ENCODE results near the gene HOXA6.
A peak's percentile ranks its signal among the peaks of the same experiment; 100 is the strongest.

The HOXA6 gene

DNA sequence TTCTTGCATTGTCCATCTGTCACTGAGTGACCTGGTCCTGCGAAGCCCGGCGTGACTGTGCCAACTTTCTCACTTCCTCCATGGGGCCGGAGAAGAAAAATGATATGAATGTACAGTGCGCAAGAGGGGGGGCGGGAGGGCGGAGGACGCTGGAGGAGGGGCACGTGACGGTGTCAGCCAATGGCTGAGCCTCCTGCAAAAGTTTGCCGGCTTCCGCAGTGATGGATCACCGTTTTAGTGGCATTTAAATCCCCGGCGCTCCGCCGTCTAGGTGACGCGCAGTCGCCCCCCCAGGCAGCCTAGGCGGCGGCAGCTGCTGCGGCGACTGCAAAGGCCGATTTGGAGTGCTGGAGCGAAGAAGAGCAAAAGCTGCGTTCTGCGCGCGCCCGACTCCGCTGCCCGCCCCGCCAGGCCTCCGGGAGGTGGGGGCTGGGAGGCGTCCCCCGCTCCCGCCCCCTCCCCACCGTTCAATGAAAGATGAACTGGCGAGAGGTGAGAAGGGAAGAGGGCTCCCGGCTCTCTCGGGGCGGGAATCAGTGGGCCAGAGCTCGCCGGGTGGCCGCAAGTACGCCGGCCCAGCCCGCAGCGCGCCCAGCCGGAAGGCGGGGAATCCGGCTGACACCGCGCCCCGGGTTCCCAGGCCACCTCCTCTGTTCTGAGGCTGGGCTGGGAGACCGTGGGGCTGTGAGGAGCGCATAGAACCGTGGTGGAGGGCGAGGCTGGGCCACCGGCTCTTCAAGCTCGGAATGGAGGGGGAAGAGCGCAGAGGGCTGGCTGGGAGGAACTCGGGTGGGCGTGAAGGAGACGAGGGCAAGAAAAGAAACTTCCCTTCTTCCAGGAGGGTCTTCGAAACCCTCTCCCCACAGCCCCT, 51.4 kb downstream of the HOXA6 start, which contains the start of gene HOXA1:
TSS of gene HOXA1 (minus strand) at position 104 of the 871 bp plus-strand sequence. CDS start at position 16, 88 bp downstream.
- peak; percentile 73 for DNase-seq

All from activated CD4-positive, CD25-positive, alpha-beta regulatory T cell treated with anti-CD3 and anti-CD28 coated beads, Interleukin-2, amount 50 U/mL, for 72 hours (primary cell).